ENCODE measurements around the gene ITFG2.

ITFG2 gene

DNA sequence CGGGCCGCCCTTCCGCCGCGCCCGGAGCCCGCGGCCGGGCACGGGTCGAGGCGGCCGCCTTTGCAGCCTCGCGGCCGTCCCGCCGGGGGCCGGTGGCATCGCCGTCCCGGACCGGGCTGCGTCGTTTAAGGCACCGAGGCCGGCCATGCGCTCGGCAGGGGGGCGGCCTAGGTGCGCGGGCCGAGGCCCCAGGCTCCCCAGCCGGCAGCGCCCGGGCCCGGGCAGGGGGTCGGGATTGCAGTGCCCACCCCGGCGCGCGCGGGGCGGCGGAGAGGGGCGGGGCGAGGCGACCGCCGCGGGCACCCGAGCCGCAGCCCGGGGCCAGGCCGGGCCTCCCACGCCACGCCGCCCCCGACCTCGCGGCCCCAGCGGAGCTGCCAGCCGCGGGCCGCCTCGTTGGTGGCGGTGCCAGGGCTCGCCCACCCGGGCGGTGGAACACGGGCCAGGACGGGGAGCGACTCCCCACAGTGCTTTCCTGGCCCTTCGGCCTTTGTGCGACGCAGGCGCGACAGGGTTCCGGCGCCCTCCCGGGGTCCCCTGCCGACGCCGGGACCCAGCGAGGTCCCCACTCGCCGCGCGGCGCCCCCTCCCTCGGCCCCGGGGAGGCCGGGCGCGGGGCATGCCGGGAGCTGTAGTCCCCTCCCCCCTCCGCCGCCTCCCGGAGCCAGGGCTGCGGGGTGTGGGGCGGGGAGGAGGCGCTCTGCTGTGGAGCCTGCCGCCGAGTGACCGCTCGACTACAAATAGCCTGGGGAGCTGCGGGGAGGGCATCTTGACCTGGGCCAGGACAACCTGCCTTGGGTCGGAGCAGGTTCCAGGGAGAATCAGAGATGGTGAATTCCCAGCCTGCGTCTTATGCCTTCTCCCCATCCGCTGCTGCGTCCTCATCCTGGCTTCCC lies 16.9 kb upstream of the ITFG2 start:
- DNase-seq, result peak; percentile 66

DNA sequence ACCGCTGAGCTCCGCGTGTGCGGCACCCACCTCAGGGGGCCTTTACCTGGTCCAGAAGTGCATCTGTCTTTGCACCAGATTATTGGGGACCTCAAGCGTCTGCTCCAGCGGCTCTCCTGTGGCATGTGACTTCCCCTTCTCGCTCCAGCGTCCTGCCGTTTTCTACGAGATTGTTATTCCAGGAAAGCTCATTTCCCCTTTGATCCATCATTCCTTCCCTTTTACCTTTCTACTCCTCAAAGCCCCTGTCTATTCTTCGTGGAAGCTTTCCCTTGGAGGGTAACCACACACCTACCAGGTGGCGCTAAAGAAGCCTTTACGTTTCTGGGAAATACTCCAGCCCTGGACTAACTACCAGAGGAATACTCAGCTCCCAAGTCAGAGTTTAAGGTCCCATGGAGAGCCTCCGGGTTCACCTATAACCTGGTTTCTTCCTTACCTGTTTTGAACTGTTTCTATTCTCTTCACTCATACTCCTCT lies 16.2 kb upstream of the ITFG2 start:
- DNase-seq, result no peak

DNA sequence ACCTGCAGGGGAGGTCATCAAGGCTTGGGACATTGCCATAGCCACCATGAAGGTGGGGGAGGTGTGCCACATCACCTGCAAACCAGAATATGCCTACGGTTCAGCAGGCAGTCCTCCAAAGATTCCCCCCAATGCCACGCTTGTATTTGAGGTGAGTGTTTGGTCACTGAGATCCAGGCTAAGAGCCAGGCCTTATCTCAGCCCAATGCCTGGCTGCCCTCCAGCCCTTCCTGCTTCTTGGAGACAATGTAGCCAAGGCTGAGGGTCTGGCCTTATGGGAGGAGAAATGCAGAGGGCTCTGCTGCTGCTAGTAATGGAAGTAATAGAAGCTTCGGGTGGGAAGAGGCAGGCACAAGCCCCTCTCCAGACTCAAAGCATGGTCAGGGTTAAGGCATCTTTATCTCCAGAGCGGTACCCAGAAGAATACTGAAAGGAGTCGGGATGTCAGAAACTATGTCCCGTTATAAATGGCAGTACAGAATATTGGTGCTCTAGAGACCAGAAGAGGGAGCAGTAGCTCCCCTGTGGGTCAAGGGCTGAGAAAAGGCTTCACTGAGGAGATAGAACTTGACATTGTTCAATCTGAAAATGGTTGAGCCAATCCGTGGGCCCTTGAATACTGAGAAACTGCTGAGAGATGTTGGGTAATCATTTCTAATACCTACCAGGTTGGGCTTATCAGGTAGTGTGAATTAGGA lies 14.6 kb upstream of the ITFG2 start:
- DNase-seq, result no peak

DNA sequence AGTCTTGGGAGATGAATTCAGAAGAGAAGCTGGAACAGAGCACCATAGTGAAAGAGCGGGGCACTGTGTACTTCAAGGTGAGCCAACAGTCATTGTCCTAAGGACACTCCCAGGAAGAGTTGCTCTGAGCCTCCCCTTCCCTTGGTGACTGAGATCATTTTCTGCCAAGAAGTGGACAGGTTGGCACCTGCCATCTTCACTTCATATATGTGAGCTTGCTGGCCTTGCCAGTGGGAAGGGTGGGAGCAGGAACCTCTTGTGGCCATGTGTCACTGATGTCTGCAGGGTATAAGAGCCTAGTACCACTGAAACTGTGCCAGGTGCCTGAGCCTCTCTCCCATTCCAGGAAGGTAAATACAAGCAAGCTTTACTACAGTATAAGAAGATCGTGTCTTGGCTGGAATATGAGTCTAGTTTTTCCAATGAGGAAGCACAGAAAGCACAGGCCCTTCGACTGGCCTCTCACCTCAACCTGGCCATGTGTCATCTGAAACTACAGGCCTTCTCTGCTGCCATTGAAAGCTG lies 12.4 kb upstream of the ITFG2 start:
- DNase-seq, result no peak

DNA sequence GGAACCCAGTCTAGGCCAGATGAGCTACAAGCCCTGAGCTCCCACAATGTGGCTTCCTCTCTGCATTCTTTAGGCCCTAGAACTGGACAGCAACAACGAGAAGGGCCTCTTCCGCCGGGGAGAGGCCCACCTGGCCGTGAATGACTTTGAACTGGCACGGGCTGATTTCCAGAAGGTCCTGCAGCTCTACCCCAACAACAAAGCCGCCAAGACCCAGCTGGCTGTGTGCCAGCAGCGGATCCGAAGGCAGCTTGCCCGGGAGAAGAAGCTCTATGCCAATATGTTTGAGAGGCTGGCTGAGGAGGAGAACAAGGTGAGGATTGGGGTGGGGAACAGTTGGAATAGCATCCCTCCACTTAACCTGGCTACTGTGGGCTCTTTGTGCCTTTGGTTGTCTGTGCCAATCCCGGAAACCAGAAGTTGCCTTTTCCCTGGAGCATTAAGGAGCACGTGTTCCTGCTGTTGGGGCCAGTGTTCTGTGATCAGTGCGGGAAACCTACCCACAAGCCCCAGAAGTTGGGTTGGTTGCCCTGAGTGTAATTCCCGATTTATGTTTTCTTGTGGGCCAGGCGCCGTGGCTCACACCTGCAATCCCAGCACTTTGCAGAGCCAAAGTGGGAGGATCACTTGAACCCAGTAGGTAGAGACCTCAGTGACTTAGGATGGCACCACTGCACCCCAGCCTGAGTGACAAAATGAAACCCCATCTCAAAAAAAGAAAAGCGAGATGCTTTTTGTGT lies 11.3 kb upstream of the ITFG2 start:
- no peak for DNase-seq

DNA sequence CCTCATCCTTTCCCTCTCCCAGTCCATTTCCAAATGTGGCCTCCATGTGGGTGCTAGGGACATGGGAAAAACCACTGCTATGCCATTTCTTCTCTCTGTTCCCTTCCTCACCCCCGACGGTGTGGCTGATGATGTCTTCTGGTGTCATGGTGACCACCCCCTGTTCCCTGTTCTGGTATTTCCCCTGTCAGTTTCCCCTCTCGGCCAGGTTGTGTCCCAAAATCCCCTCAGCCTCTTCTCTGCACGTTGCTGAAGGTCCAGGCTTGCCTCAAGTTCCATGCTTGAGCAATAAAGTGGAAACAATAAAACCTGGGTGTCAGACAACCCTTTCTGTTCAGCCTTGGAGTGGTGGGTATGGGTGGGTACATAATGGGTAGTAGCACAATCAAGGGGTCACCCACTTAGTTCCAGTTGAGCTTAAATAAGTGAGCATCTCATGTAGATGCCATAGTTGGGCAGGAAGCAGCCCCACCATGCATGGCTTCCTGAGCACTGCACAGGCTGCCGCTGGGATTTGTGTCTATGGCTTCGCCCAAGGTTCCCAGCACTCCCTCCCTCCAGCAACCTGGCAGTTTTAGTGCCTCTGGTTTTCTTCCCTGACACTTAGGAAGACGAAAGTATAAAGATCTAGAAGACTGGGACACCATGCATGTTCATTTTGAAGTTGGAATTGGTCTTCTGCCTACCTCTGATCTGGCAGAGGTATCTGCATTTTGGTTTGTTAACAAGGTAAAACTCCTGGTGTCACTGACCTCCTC lies 8.7 kb upstream of the ITFG2 start:
- DNase-seq, result no peak

DNA sequence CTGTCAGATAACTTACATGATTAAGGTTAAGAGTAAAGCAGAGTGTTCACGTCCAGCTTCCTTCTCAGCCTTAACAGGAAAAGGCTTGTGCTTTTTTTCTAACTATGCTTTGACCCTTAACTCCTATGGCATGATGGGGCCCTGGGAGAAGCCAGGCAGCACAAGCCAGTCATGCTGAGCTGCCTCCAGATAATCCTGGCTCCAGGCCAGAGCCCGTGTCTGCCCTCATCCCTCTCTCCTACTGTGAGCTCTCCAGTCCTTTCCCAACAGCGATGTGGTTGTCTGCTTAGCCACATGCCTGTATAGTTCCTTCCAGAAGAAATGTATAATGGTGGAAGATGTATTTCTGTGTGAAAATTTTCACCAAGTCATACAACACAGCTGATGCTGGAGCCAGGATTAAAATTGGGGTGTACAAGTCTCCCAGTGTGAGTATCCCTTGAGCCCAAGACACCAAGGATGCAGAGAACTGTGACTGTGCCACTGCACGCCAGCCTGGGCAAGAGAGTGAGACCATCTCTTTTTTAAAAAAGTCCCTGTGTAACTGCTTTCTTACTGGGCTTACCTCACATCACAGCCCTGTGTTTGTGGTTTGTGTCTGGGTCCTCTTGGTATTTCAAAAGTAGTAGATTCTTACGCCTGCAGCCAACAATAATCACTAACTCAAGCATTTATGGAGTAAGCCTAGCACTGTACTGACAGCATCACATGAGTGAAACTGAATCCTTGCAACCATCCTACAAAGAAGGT lies 7.9 kb upstream of the ITFG2 start:
- DNase-seq, result no peak

DNA sequence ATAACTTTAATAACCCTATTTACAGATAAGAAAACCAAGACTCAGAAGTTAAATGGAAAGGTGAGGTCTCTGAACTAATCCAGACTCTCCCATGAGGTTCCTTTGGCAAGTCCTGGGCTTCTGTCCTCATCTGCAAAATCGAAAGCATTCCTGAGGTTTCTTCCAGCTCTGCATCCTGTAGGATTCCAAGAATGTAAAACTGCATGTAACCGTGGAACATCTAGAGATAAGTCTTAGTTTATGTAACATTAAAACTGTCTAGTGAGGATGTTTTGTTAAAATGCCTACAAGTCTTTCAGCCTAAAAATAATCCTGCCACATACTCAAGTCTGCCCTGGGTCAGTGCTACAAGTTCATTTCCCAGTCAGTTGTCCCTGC lies 7.3 kb upstream of the ITFG2 start:
- no peak for DNase-seq

DNA sequence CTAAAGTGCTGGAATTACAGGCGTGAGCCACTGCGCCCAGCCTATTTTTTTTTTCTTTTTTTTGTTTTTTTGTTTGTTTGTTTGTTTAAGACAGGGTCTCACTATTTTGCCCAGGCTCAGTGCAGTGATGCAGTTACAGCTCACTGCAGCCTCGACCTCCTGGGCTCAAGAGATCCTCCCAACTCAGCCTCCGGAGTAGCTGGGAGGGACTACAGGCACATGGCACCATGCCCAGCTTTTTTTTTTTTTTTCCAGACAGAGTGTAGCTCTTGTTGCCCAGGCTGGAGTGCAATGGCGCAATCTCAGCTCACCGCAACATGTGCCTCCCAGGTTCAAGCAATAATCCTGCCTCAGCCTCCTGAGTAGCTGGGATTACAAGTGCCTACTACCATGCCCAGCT lies 5.8 kb upstream of the ITFG2 start:
- DNase-seq, result no peak

DNA sequence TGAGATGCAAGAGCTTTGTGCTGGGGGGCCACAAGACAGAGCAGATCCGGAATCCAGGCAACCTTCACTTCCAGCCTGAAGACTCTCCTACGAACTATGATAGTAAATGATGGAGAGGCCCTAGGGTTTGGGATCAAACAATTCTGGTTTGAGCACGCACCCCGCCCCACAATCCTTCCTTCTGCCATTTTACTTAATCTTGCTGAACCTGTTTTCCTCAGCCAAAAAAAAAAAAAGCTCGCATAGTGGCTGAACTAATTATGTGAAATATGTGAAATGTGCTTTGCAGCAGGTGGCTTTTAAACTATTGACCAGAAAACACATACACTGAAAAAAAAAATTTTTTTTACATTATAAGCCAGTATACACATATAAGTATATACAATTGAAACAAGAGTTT lies 667 bp upstream of the ITFG2 start:
- no peak for DNase-seq

DNA sequence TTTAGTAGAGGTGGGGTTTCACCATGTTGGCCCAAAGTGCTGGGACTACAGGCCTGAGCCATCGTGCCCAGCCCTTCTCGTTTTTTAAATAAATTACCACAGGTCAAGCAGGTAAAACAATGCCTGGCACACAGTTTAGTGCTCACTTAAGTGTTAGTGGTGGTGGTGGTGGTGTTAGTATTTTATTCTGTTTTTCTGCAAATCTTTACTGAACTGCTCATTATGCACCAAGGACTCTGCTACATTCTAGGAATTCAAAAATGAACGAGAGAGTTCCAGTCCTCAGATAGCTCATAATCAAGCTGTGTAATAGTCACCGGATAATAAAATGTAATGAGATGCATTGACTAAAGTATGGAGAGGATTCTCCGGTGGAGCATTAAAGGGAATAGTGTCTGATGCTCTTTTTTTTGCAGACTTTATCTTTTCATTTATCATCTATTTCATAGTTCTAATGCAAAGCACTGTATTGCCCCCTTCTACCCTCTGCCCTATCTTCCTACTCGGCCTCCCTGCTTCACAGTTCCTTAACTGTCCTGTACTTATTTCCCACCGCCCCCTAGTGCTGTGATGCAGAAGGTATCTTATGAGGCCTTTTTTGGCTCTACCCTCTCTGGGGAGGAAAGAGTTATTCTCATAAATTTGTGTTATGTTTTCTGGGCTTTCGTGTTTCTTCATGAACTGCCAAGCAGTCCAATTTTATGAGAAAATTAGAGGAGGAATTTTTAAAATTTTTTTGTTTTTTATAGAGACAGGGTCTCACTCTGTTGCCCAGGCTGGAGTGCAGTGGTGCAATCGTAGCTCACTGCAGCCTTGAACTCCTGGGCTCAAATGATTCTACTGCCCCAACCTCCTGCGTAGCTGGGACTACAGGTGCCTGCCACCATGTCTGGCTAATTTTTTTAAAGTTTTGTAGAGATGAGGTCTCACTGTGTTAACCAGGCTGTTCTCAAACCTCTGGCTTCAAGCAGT lies 1.0 kb downstream of the ITFG2 start:
- DNase-seq, result peak; percentile 2

DNA sequence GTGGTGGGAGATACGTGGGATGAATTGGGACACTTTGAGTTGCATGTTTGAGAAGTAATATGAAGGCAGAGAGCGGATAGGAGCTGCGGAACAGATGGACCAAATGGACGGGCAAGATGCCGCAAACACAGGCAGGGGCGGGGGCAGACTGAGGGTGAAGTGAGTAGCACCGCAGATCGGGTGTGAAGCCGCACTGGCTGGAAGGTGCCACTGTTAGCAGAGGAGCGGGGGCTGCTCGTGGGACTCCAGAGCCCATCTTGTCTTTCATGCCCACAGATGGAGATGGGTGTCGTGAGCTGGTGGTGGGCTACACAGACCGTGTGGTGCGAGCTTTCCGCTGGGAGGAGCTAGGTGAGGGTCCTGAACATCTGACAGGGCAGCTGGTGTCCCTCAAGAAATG lies 7.3 kb downstream of the ITFG2 start:
- DNase-seq, result no peak

DNA sequence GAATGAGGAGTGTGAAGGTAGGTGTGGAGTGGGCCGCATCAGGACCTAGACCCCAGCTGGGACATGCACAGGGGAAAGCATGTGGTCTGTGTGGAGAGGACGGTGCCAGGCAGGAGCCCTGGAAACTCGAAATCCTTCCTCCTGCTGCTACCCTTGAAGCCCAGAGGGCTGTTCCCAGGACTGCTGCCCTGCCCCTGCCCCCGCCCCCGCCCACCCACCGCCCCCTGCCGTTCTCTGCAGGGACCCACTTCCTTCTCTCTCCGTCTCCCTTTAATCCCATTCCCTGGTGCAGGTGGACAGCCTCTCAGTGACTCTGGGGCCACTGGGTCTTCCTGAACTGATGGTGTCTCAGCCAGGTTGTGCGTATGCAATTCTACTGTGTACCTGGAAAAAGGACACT lies 8.0 kb downstream of the ITFG2 start:
- DNase-seq, result no peak

DNA sequence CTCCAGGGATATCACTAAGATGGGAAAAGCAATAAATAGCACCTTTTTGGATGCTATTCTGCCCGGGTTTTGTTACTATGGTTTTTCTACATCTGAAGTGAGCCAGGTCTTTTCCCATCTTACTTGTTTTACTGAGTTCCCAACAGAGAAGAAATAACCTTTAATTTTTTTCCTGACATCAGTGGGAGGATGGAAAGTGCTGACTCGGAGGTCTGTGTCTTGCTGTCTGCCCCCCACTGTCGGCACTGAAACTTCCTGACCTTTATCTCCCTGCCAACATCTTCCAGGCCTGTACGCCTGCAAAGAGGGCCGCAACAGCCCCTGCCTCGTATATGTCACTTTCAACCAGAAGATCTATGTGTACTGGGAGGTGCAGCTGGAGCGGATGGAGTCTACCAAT lies 11.0 kb downstream of the ITFG2 start:
- DNase-seq, result no peak

DNA sequence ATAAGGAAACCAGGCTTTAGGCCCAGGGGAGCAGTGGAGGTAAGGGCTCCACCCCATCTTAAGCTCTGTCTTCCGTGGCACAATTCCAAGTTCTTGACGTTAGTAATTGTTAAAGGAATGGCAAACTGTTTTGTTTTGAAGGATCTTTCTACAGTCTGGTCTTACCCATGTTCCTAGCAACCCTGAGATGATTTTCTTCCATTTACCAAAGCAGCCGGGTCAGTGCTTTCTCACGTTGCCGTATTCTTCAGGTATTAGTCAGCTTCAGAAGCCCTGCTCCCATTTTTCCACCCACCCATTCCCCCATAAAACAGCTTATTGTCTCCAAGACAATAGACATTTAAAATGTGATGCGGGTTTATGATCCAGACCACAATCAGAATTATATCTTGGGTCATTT lies 12.1 kb downstream of the ITFG2 start:
- DNase-seq, result no peak

DNA sequence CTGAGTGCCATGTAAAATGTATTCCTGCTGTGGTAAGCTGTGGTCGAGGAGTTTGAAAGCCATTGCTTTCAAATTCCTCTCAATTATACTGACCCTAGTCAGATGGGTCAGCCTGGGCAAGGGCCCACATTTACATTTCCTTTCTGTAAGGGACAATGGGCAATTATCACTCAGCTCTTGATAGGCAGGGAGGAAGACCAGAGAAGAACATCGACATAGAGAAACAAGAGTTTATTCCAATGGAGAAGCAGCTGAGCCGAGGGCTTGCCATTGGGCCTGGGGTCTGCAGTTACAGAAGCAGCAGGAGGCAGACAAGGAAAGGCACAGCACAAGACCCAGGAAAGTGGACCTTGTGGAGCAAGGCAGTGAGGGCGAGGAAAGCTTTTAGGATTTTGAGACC lies 12.7 kb downstream of the ITFG2 start:
- no peak for DNase-seq

DNA sequence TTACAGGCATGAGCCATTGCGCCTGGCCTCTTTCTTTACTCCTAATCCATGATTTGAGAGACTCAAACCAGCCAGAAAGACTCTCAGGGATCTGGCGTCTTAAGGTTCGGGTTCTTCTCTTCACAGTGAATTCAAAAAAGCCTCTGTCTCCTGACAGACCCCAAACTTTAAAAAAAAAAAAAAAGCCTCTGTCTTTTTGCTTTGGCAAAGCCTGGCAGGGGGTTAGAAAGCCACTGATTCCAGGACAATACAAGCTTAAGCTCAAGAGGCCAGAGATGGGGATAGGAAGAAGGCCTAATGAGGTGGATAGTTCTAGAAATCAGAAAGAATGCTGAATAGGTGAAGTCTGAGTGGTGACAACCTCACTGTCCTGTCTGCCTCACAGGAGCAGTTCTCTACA lies 13.6 kb downstream of the ITFG2 start:
- no peak for DNase-seq

DNA sequence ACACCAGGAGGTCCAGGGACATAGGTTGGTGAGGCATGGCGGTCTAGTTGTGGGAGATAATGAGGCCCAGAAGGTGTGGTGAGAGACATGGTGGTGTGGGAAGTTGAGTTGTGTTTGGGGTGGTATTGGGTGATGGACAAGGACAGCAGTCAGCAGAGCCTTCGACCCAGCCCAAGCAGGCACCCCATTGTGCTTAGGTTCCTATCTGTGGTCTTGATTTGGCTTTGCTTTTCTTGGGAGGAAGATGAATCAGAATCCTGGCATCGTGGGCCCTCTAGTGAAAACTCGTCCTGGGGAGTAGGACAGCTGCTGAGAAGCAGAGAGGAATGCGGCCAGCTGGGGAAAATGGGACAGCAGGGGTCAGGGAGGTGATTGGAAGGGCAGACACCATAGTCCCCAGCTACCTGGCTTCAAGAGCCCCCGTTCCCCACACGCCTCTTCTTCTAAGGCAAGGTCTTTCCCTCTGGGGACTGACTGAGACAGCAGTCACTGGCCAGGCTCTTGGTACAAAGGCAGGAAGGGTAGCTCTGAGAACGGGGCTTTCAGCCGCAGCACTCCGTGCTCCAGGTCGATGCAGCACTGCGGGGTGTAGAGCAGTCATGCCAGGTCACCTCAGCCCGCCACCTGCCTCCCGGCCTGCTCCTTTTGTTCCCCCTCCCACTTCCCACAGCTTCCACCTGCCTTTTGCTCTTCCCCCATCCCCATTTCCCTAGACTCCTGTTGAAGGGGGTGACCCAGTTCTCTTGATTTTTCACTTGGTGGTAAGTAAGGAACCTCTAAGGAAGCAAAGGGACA lies 14.4 kb downstream of the ITFG2 start:
- DNase-seq, result no peak

DNA sequence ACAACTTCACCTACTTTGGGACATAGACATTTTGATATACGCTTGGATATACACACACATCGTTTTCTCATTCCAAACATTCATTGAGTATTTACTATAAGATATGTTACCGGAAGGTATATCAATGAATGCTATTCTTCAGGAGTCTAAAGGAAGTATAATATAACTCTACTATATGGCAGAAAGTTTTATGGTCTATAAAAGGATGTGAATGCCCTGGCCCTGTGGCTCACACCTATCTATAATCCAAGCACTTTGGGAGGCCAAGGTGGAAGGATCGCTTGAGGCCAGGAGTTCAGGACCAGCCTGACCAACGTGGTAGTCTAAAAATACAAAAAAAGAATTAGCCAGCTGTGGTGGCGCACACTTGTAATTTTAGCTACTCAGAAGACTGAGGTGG lies 16.8 kb downstream of the ITFG2 start:
- no peak for DNase-seq

All from activated effector memory CD4-positive, alpha-beta T cell treated with Interleukin-2 at 50 U/mL for 16 hours (primary cell).